Uterus (tissue), 4 donors: ENCODE data around the gene MAP3K14. TPM values are rescaled to one million over a fixed set of nuclear protein-coding genes. Genes with fewer than 3 reads are reported as not detected.
"Not testable (repeated sequence)": the region's sequence is repeated elsewhere in the genome, so short reads cannot be mapped to it uniquely, and the experiment has no call there.

Experiments used
- DNase-seq, 2 donors: peaks; one replicate each; pipeline ENCODE4 v3.0.0-alpha.2; 2019 to 2020
- H3K27ac ChIP-seq, 2 donors: fragments of 200-600 bp; sonication (generic); 1 replicate in 1 of 2; 2 replicates in 1 of 2; pipeline ENCODE4 v1.5.1; 2016 to 2018
- H3K27me3 ChIP-seq, 2 donors: fragments of 200-600 bp; sonication (generic); one replicate each; pipeline ENCODE4 v1.5.1; 2018 to 2019; ENCODE audit warnings: control low read depth in 1 of 2
- H3K36me3 ChIP-seq, 2 donors: fragments of 200-600 bp; sonication (generic); one replicate each; pipeline ENCODE4 v1.5.1; 2019; ENCODE audit warnings: control low read depth in 1 of 2
- H3K4me1 ChIP-seq, 2 donors: fragments of 200-600 bp; sonication (generic); one replicate each; pipeline ENCODE4 v1.5.1; 2018 to 2019; ENCODE audit warnings: control low read depth in 1 of 2
- H3K4me3 ChIP-seq, 2 donors: fragments of 200-600 bp; sonication (generic); 1 replicate in 1 of 2; 2 replicates in 1 of 2; pipeline ENCODE4 v1.5.1; 2018 to 2019; ENCODE audit warnings: mild to moderate bottlenecking in 1 of 2
- H3K9me3 ChIP-seq, 2 donors: fragments of 200-600 bp; sonication (generic); one replicate each; pipeline ENCODE4 v1.5.1; 2019; ENCODE audit warnings: control low read depth in 1 of 2
- CTCF ChIP-seq, 4 experiments: fragments of 200-600 bp in 2 of 4; fragments of 450-650 bp in 2 of 4; sonication (generic) in 2 of 4; IDR thresholded peaks; one replicate each; pipeline ENCODE4 v1.5.1; 2016 to 2019; ENCODE audit warnings: antibody characterized with exemption in 4 of 4, mild to moderate bottlenecking in 2 of 4, moderate library complexity in 1 of 4
- POLR2A ChIP-seq, 2 donors: fragments of 450-650 bp; IDR thresholded peaks; one replicate each; pipeline ENCODE4 v1.6.1; 2016; ENCODE audit warnings: antibody characterized with exemption in 2 of 2, mild to moderate bottlenecking in 1 of 2, moderate library complexity in 1 of 2
- intact Hi-C: fragments of 100-400 bp; cut with DNase I; formaldehyde crosslinking; loops from one replicate; pipeline ENCODE4 v1.15.1; 2023; ENCODE audit warnings: low total_unique reads
- total RNA-seq, 4 donors: library from RNA; depleted of rRNA in 3 of 4; stranded (reverse); fragments of >200 nt in 3 of 4; gene quantifications; one replicate each; pipeline versions ENCODE4 v1.1.0 to v1.2.4, GENCODE V29; 2014 to 2023
- donor health status: DM: yes; HTN: yes; CAD: no.

Gene MAP3K14
- total RNA-seq, 4 donors from 2014 or later, result 1.0 to 22.1 (median 4.9) TPM

- DNase-seq, result no peak
- Histone ChIP-seq H3K9me3 (no peaks in the 10 kb centered on the region), H3K4me3 (no peak overlapping the region), H3K4me1 (no peaks in the 10 kb centered on the region), H3K27ac (no peak overlapping the region), H3K36me3 (no peaks in the 10 kb centered on the region), H3K27me3 (no peaks in the 10 kb centered on the region)
- TF ChIP-seq POLR2A (IDR thresholded peaks at IDR 0.05), result no peak
- TF ChIP-seq CTCF (IDR thresholded peaks at IDR 0.05), result no peak
- intact Hi-C loops, result no loop called here
These were observed 62.9 kb downstream of the MAP3K14 start for GRCh38 chr17:45253879-45254278.

- DNase-seq, H3K27me3 ChIP-seq, H3K9me3 ChIP-seq, H3K27ac ChIP-seq, H3K4me1 ChIP-seq, intact Hi-C loops, H3K4me3 ChIP-seq, H3K36me3 ChIP-seq: not testable (repeated sequence)
These were observed 63.6 kb downstream of the MAP3K14 start for GRCh38 chr17:45253237-45253636.

GRCh38 chr17:45251931-45252330, 64.9 kb downstream of the MAP3K14 start:
- Histone ChIP-seq H3K4me3 (no peak overlapping the region), H3K27ac (no peak overlapping the region), H3K9me3 (no peaks in the 10 kb centered on the region), H3K4me1 (peaks cover 0 to 4% of the 10 kb centered on the region in 2 donors), H3K36me3 (no peaks in the 10 kb centered on the region), H3K27me3 (no peaks in the 10 kb centered on the region)
- TF ChIP-seq POLR2A (IDR thresholded peaks at IDR 0.05), result no peak
- intact Hi-C loops, result no loop called here
- no peak for DNase-seq

GRCh38 chr17:45248132-45248957, 68.5 kb downstream of the MAP3K14 start:
- H3K27ac ChIP-seq, result no peak overlapping the region
- H3K4me1 ChIP-seq, result peaks cover 0 to 4% of the 10 kb centered on the region in 2 donors
- no peaks in the 10 kb centered on the region for H3K27me3 ChIP-seq
- DNase-seq, result no peak
- peak overlapping the region; percentile 34 to 39 for H3K4me3 ChIP-seq
- no peaks in the 10 kb centered on the region for H3K36me3 ChIP-seq
- TF ChIP-seq POLR2A (IDR thresholded peaks at IDR 0.05) (no peak), CTCF (IDR thresholded peaks at IDR 0.05) (no peak)
- intact Hi-C loops, result no loop called here
- H3K9me3 ChIP-seq, result no peaks in the 10 kb centered on the region

GRCh38 chr17:45247429-45248131, 69.2 kb downstream of the MAP3K14 start:
- H3K4me3 ChIP-seq, result peak overlapping the region; percentile 34 to 39
- no peak for TF ChIP-seq CTCF (IDR thresholded peaks at IDR 0.05)
- peak in 1 of 2 donors; percentile 33 for TF ChIP-seq POLR2A (IDR thresholded peaks at IDR 0.05)

GRCh38 chr17:45246861-45247428, 69.9 kb downstream of the MAP3K14 start:
- Histone ChIP-seq H3K4me1 (peaks cover 0 to 4% of the 10 kb centered on the region in 2 donors), H3K27me3 (no peaks in the 10 kb centered on the region), H3K36me3 (no peaks in the 10 kb centered on the region), H3K9me3 (no peaks in the 10 kb centered on the region), H3K27ac (peak overlapping the region in 1 of 2 donors; percentile 12), H3K4me3 (peak overlapping the region; percentile 34 to 39)
- intact Hi-C loops, result no loop called here
- no peak for DNase-seq
- TF ChIP-seq CTCF (IDR thresholded peaks at IDR 0.05), result peak in 1 of 4 experiments; percentile 36
- TF ChIP-seq POLR2A (IDR thresholded peaks at IDR 0.05), result no peak

More at GRCh38 chr17:45247429-45248131, 69.2 kb downstream of the MAP3K14 start:
- peak; percentile 56 to 75 for DNase-seq
- H3K27me3 ChIP-seq, result no peaks in the 10 kb centered on the region
- no peaks in the 10 kb centered on the region for H3K9me3 ChIP-seq
- no peaks in the 10 kb centered on the region for H3K36me3 ChIP-seq
- intact Hi-C loops, result no loop called here
- peak overlapping the region in 1 of 2 donors; percentile 12 for H3K27ac ChIP-seq
- peaks cover 0 to 4% of the 10 kb centered on the region in 2 donors for H3K4me1 ChIP-seq
